ENCODE measurements around the gene HS6ST2.

DNA sequence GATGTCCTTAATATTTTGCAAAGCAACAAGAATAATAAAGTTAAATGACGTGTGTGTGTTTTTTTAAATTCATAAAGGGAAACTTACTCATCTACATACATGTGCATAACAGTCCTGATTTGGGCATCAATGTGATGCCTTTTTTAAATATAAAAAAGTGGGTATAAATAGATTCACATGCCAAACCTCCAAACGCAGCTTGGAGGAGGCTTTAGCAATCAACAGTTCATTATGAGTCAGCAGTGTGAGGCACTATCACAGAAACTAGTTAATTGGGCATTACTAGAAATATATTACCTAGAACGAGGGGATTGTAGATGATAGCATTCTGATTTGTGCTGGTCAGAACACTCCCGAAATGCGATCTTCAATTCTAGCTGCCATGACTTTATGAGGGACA, 115.1 kb downstream of the HS6ST2 start:
- no peak for TF ChIP-seq POLR2A (IDR thresholded peaks at IDR 0.05)
- no peak for TF ChIP-seq CTCF (IDR thresholded peaks at IDR 0.05)

All from testis (tissue), 2 donors.